Stimulated activated CD4-positive, alpha-beta T cell treated with anti-CD3 and anti-CD28 coated beads, Interleukin-12 subunit alpha, Interleukin-12 subunit beta, amount 100 ng/mL, for 24 hours (primary cell): ENCODE results near the gene RPL18A.

Experiments used
- DNase-seq, 2 experiments: peaks; one replicate each; pipeline ENCODE4 v3.0.0-alpha.2; 2020; ENCODE audit warnings: low read depth in 2 of 2

Gene RPL18A

GRCh38 chr19:17909003-17909732 is 49.5 kb downstream of the RPL18A start:
- no peak for DNase-seq

- no peak for DNase-seq
Observed at GRCh38 chr19:17910791-17911360, 51.2 kb downstream of the RPL18A start.
